H1 (cell line): ENCODE results near the gene CNNM3. TPM values are rescaled to one million over a fixed set of nuclear protein-coding genes. Genes with fewer than 3 reads are reported as not detected.
A peak's percentile ranks its signal among the peaks of the same experiment; 100 is the strongest.

Experiments used
- CTCF ChIA-PET: fragments of 300-600 bp; sonication (Branson Sonifier 250); formaldehyde crosslinking; loops from one replicate; lab custom pipeline; 2021; ENCODE audit not compliant: partially characterized antibody; lab: Charles Lee
- POLR2A ChIA-PET: fragments of 300-600 bp; sonication (Branson Sonifier 250); formaldehyde crosslinking; loops from one replicate; lab custom pipeline; 2021; ENCODE audit warnings: inconsistent platforms; ENCODE audit not compliant: partially characterized antibody; lab: Charles Lee
- DNase-seq, 2 experiments: peaks; one replicate each; pipeline versions ENCODE4 v3.0.0 to v3.0.0-alpha.2; 2010 to 2022; ENCODE audit warnings: low spot score in 2 of 2, low read depth in 1 of 2, mixed read lengths in 1 of 2
- FAIRE-seq: peaks from 2 replicates; lab custom pipeline; 2011; peaks lifted over from hg19 to GRCh38; lab: Jason Lieb, UNC
- H2AFZ ChIP-seq: 2 replicates; pipeline ENCODE4 v1.8.1; 2012; ENCODE audit warnings: low read length, inconsistent platforms
- H2AK5ac ChIP-seq: 2 replicates; pipeline ENCODE4 v1.6.1; 2013; ENCODE audit warnings: low read depth, low read length
- H2BK120ac ChIP-seq: replicated peaks from 2 replicates; pipeline ENCODE3; 2013; ENCODE audit warnings: low read depth, low read length, inconsistent platforms
- H2BK12ac ChIP-seq: 2 replicates; pipeline ENCODE4 v1.6.1; 2013; ENCODE audit warnings: low read depth, low read length
- H2BK15ac ChIP-seq: 2 replicates; pipeline ENCODE4 v1.6.1; 2013; ENCODE audit warnings: low read length
- H2BK20ac ChIP-seq: 2 replicates; pipeline ENCODE4 v1.6.1; 2013; ENCODE audit warnings: low read length
- H2BK5ac ChIP-seq: 2 replicates; pipeline ENCODE4 v1.6.1; 2013; ENCODE audit warnings: low read depth, low read length
- H3K14ac ChIP-seq: 2 replicates; pipeline ENCODE4 v1.6.1; 2013; ENCODE audit warnings: inconsistent platforms; ENCODE audit not compliant: insufficient read length
- H3K18ac ChIP-seq: 2 replicates; pipeline ENCODE4 v1.6.1; 2013; ENCODE audit warnings: low read length; ENCODE audit errors: extremely low read depth
- H3K23ac ChIP-seq: 2 replicates; pipeline ENCODE4 v1.6.1; 2013; ENCODE audit warnings: inconsistent platforms; ENCODE audit not compliant: insufficient read length
- H3K23me2 ChIP-seq: 2 replicates; pipeline ENCODE4 v1.6.1; 2013; ENCODE audit warnings: low read depth, low read length
- H3K27ac ChIP-seq: 2 replicates; pipeline ENCODE4 v1.6.1; 2011; ENCODE audit warnings: low read depth, low read length, inconsistent platforms
- H3K27me3 ChIP-seq, 4 experiments: replicated peaks in 1 of 4; 1 replicate in 1 of 4; 2 replicates in 3 of 4; pipeline versions ENCODE4 v1.6.1 to v1.8.1; 2011 to 2013; ENCODE audit warnings: low read length in 3 of 4, mild to moderate bottlenecking in 3 of 4, inconsistent platforms in 2 of 4, mixed read lengths in 2 of 4, moderate library complexity in 1 of 4; ENCODE audit not compliant: control insufficient read depth in 3 of 4, insufficient read depth in 3 of 4; ENCODE audit errors: extremely low read depth in 1 of 4
- H3K36me3 ChIP-seq, 4 experiments: 2 replicates each; pipeline versions ENCODE4 v1.6.1 to v1.8.1; 2011 to 2013; ENCODE audit warnings: mild to moderate bottlenecking in 4 of 4, low read length in 3 of 4, moderate library complexity in 2 of 4, control low read depth in 1 of 4, inconsistent platforms in 1 of 4; ENCODE audit not compliant: insufficient read depth in 4 of 4, control insufficient read depth in 2 of 4
- H3K4ac ChIP-seq: replicated peaks from 2 replicates; pipeline ENCODE3; 2013; ENCODE audit warnings: low read length, low read depth, mixed read lengths, inconsistent platforms; ENCODE audit not compliant: insufficient read length
- H3K4me1 ChIP-seq, 4 experiments: replicated peaks in 1 of 4; 1 replicate in 1 of 4; 2 replicates in 3 of 4; pipeline versions ENCODE4 v1.6.1 to v1.8.1; 2011 to 2013; ENCODE audit warnings: low read length in 3 of 4, inconsistent platforms in 2 of 4, mixed read lengths in 1 of 4; ENCODE audit not compliant: insufficient read depth in 4 of 4, control insufficient read depth in 3 of 4
- H3K4me2 ChIP-seq, 2 experiments: 2 replicates each; pipeline versions ENCODE4 v1.6.1 to v1.8.1; 2011 to 2013; ENCODE audit warnings: low read depth in 2 of 2, low read length in 2 of 2, control low read depth in 1 of 2, inconsistent platforms in 1 of 2, mild to moderate bottlenecking in 1 of 2; ENCODE audit not compliant: insufficient read depth in 1 of 2
- H3K4me3 ChIP-seq, 4 experiments: fragments of 200-600, 300-600 bp in 1 of 4; sonication (generic), shearing (Covaris generic), sonication (Bioruptor Twin) in 1 of 4; 2 replicates each; pipeline versions ENCODE4 v1.5.1 to v1.8.1; 2011 to 2016; ENCODE audit warnings: low read length in 4 of 4, low read depth in 3 of 4, control low read depth in 2 of 4, inconsistent platforms in 2 of 4, mild to moderate bottlenecking in 2 of 4, mixed read lengths in 1 of 4, moderate library complexity in 1 of 4; ENCODE audit not compliant: insufficient read depth in 2 of 4; ENCODE audit errors: extremely low read depth in 1 of 4
- H3K56ac ChIP-seq: replicated peaks from 2 replicates; pipeline ENCODE3; 2013; ENCODE audit warnings: low read depth, mild to moderate bottlenecking, mixed read lengths, low read length, inconsistent platforms; ENCODE audit not compliant: insufficient read length
- H3K79me1 ChIP-seq: 2 replicates; pipeline ENCODE4 v1.6.1; 2013; ENCODE audit warnings: low read depth, low read length, control low read depth
- H3K79me2 ChIP-seq, 2 experiments: 2 replicates each; pipeline versions ENCODE4 v1.6.1 to v1.8.1; 2012 to 2013; ENCODE audit warnings: low read length in 2 of 2, mild to moderate bottlenecking in 2 of 2, inconsistent platforms in 1 of 2; ENCODE audit not compliant: insufficient read depth in 2 of 2, control insufficient read depth in 1 of 2
- H3K9ac ChIP-seq, 4 experiments: replicated peaks in 1 of 4; 1 replicate in 1 of 4; 2 replicates in 3 of 4; pipeline versions ENCODE4 v1.6.1 to v1.8.1; 2011 to 2013; ENCODE audit warnings: low read depth in 3 of 4, low read length in 3 of 4, control low read depth in 2 of 4, mild to moderate bottlenecking in 2 of 4, moderate library complexity in 2 of 4, inconsistent platforms in 1 of 4; ENCODE audit errors: extremely low read depth in 1 of 4
- H3K9me3 ChIP-seq, 2 experiments: 2 replicates each; pipeline versions ENCODE4 v1.6.1 to v1.8.1; 2012 to 2013; ENCODE audit warnings: mild to moderate bottlenecking in 2 of 2, moderate library complexity in 2 of 2, control low read depth in 1 of 2, inconsistent platforms in 1 of 2, low read depth in 1 of 2, low read length in 1 of 2, mixed read lengths in 1 of 2; ENCODE audit not compliant: insufficient read depth in 2 of 2
- H4K20me1 ChIP-seq, 2 experiments: replicated peaks in 1 of 2; 2 replicates each; pipeline versions ENCODE3 to v1.8.1; 2011 to 2013; ENCODE audit warnings: inconsistent platforms in 2 of 2, low read length in 2 of 2, mild to moderate bottlenecking in 1 of 2; ENCODE audit not compliant: insufficient read depth in 2 of 2, control insufficient read depth in 1 of 2
- H4K5ac ChIP-seq: 2 replicates; pipeline ENCODE4 v1.6.1; 2013; ENCODE audit warnings: low read length, low read depth, mixed read lengths, inconsistent platforms; ENCODE audit not compliant: insufficient read length
- H4K8ac ChIP-seq: 2 replicates; pipeline ENCODE4 v1.8.0; 2013; ENCODE audit warnings: mild to moderate bottlenecking, moderate library complexity, low read length, inconsistent platforms; ENCODE audit not compliant: insufficient read depth; ENCODE audit errors: extremely low read depth
- H4K91ac ChIP-seq: replicated peaks from 2 replicates; pipeline ENCODE3; 2013; ENCODE audit warnings: low read length, mixed read lengths, inconsistent platforms; ENCODE audit not compliant: insufficient read length
- CBX5 ChIP-seq: fragments of 300-800, 300-1000 bp; sonication (generic); IDR thresholded peaks from 2 replicates; pipeline ENCODE4 v1.7.1; 2016; ENCODE audit warnings: antibody characterized with exemption, low read length, low read depth
- CHD1 ChIP-seq: IDR thresholded peaks from 2 replicates; pipeline ENCODE4 v1.6.1; 2012; ENCODE audit warnings: low read depth, low read length, improper control_type of control experiment
- HDAC2 ChIP-seq, 2 experiments: fragments of 300-600 bp in 1 of 2; sonication (generic) in 1 of 2; IDR thresholded peaks; 2 replicates each; pipeline ENCODE4 v1.6.1; 2011 to 2012; ENCODE audit warnings: low read depth in 2 of 2, low read length in 2 of 2, mild to moderate bottlenecking in 2 of 2, moderate library complexity in 2 of 2, borderline replicate concordance in 1 of 2, inconsistent platforms in 1 of 2
- KDM5A ChIP-seq: fragments of 200-600 bp; IDR thresholded peaks from 2 replicates; pipeline ENCODE4 v1.7.1; 2012; ENCODE audit warnings: mild to moderate bottlenecking, low read length, inconsistent platforms, mixed read lengths
- SIN3A ChIP-seq, 2 experiments: IDR thresholded peaks in 1 of 2; conservative IDR thresholded peaks in 1 of 2; 2 replicates each; pipeline ENCODE4 v1.6.1; 2011 to 2012; ENCODE audit warnings: low read length in 2 of 2, improper control_type of control experiment in 1 of 2, low read depth in 1 of 2, mild to moderate bottlenecking in 1 of 2
- ZNF274 ChIP-seq: IDR thresholded peaks from 2 replicates; pipeline ENCODE4 v1.7.0; 2012; ENCODE audit warnings: low read length, borderline replicate concordance; ENCODE audit errors: extremely low read depth
- WGBS, 2 experiments: shearing (Covaris generic) in 1 of 2; methylation state at CpG; one replicate each; pipeline versions ENCODE4 v1.1.6 to v1.1.7; 2013 to 2015; ENCODE audit warnings: low lambda C conversion rate in 2 of 2, mixed read lengths in 2 of 2, inconsistent platforms in 1 of 2, low coverage in 1 of 2, missing lambda C conversion rate in 1 of 2; ENCODE audit not compliant: insufficient replicate concordance in 2 of 2, insufficient coverage in 1 of 2, insufficient read length in 1 of 2; ENCODE audit errors: extremely low coverage in 1 of 2, missing lambda C conversion rate in 1 of 2; 5-methylcytosine and 5-hydroxymethylcytosine counted together
- polyA plus RNA-seq, 7 experiments: library from polyadenylated mRNA; depleted of rRNA in 3 of 7; stranded (reverse) in 5 of 7; unstranded in 2 of 7; fragments of >200 nt in 5 of 7; fragments of 200-250 nt in 2 of 7; gene quantifications; 1 replicate in 5 of 7; 2 replicates in 1 of 7; 4 replicates in 1 of 7; pipeline versions ENCODE4 v1.2.1 to v1.2.3, GENCODE V29; 2011 to 2013; ENCODE audit warnings: missing spikeins in 2 of 7, mixed read lengths in 2 of 7
- total RNA-seq: library from RNA; stranded (reverse); fragmentation: NEBNext Ultra II Directional; extraction: Animal tissue kit (Norgen Biotek cat#: 25700); gene quantifications from 2 replicates; pipeline ENCODE4 v1.2.1, GENCODE V29; 2021
- TF ChIP-seq, protein P1 (sequence below), 3 experiments: IDR thresholded peaks; 1 replicate in 2 of 3; 2 replicates in 1 of 3; pipeline versions ENCODE4 v1.5.1 to v1.6.1; 2011; ENCODE audit warnings: low read length in 3 of 3, mild to moderate bottlenecking in 3 of 3, inconsistent platforms in 2 of 3, low read depth in 1 of 3, moderate library complexity in 1 of 3; ENCODE audit not compliant: insufficient read depth in 1 of 3; ENCODE audit errors: control extremely low read depth in 1 of 3

Gene CNNM3
- total and polyA plus RNA-seq, 2 of the 8 experiments (the other 6 are each of a cell fraction or from before 2014, with no cell fraction given): 29.1 to 29.2 TPM

- peaks cover 0 to 15% (median 11%) of the 10 kb centered on the region in 4 experiments; a peak in 6 of 7 replicates for H3K4me1 ChIP-seq
- H4K8ac ChIP-seq: peak overlapping the region; percentile 64; the same call in 1 of the 2 replicates
- FAIRE-seq: no peak
- H4K91ac ChIP-seq: no peak overlapping the region
- no peak overlapping the region for H2BK12ac ChIP-seq
- 89% methylated on average over 11 of the region's 16 CpGs; no CpG with 5 or more reads in 1 of the 2 experiments for WGBS, 2 experiments
- peaks cover 4 to 36% of the 10 kb centered on the region in 2 experiments for H3K79me2 ChIP-seq
- H2BK5ac ChIP-seq: no peak overlapping the region
- H3K4me2 ChIP-seq: no peak overlapping the region
- no peak for TF ChIP-seq CBX5
- no peak for TF ChIP-seq CHD1
- TF ChIP-seq HDAC2 (IDR thresholded peaks at IDR 0.05; ENCODE audit: borderline replicate concordance in 1 of 2, low read depth in 2 of 2, low read length in 2 of 2): no peak
- TF ChIP-seq KDM5A: no peak
- TF ChIP-seq, protein P1, sequence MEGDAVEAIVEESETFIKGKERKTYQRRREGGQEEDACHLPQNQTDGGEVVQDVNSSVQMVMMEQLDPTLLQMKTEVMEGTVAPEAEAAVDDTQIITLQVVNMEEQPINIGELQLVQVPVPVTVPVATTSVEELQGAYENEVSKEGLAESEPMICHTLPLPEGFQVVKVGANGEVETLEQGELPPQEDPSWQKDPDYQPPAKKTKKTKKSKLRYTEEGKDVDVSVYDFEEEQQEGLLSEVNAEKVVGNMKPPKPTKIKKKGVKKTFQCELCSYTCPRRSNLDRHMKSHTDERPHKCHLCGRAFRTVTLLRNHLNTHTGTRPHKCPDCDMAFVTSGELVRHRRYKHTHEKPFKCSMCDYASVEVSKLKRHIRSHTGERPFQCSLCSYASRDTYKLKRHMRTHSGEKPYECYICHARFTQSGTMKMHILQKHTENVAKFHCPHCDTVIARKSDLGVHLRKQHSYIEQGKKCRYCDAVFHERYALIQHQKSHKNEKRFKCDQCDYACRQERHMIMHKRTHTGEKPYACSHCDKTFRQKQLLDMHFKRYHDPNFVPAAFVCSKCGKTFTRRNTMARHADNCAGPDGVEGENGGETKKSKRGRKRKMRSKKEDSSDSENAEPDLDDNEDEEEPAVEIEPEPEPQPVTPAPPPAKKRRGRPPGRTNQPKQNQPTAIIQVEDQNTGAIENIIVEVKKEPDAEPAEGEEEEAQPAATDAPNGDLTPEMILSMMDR (IDR thresholded peaks at IDR 0.05; ENCODE audit: control extremely low read depth in 1 of 3, insufficient read depth in 1 of 3, low read depth in 1 of 3, low read length in 3 of 3): no peak
- TF ChIP-seq SIN3A (conservative IDR thresholded peaks at IDR 0.05 in 1 of 2, IDR thresholded peaks at IDR 0.05 in 1 of 2; ENCODE audit: low read depth in 1 of 2, low read length in 2 of 2): no peak
- TF ChIP-seq ZNF274: no peak
- H3K9me3 ChIP-seq: no peaks in the 10 kb centered on the region
- no peak overlapping the region for H2AFZ ChIP-seq
- H3K14ac ChIP-seq: no peak overlapping the region
- no peak overlapping the region for H3K9ac ChIP-seq
- DNase-seq: no peak
- H3K18ac ChIP-seq: no peak overlapping the region
- no peak overlapping the region for H2AK5ac ChIP-seq
- no peak overlapping the region for H3K56ac ChIP-seq
- no peak overlapping the region for H3K23ac ChIP-seq
- H2BK120ac ChIP-seq: no peak overlapping the region
- H2BK15ac ChIP-seq: no peak overlapping the region
- H4K20me1 ChIP-seq: peaks cover 9 to 26% of the 10 kb centered on the region in 2 experiments
- peaks cover 13% of the 10 kb centered on the region for H3K23me2 ChIP-seq
- no peak overlapping the region for H3K4me3 ChIP-seq
- ChIA-PET POLR2A (interaction anchor here (1.6 kb wide), 1 partner anchor 88 kb away, joined by 5 read pairs; no protein-coding TSS in a partner anchor), CTCF (interaction anchor here (1.0 to 6.1 kb wide), 2 partner anchors 41 to 86 kb away, joined by 3 to 47 read pairs; no protein-coding TSS in a partner anchor)
- H3K4ac ChIP-seq: no peak overlapping the region
- H3K79me1 ChIP-seq: peaks cover 16% of the 10 kb centered on the region
- H2BK20ac ChIP-seq: no peak overlapping the region
- H4K5ac ChIP-seq: no peak overlapping the region
- H3K27me3 ChIP-seq: peaks cover 0 to 3% (median 0%) of the 10 kb centered on the region in 4 experiments; a peak in 2 of 7 replicates
- H3K27ac ChIP-seq: no peak overlapping the region
- peaks cover 34 to 64% (median 52%) of the 10 kb centered on the region in 4 experiments for H3K36me3 ChIP-seq
These were observed 49.6 kb downstream of the CNNM3 start for GRCh38 chr2:96865654-96866053.
